MM.1S (cell line): ENCODE results near the gene DPP10.

Source experiments
- CTCF ChIP-seq: fragments of 300-600 bp; sonication (generic); IDR thresholded peaks from 2 replicates; pipeline ENCODE4 v1.5.1; 2016; ENCODE audit warnings: antibody characterized with exemption, low read length, mixed read lengths
- EZH2 ChIP-seq: fragments of 300-600 bp; sonication (generic); optimal IDR thresholded peaks from 2 replicates; pipeline ENCODE3; 2017; ENCODE audit warnings: low read depth, mild to moderate bottlenecking, antibody characterized with exemption, low read length, mixed read lengths
- EZH2phosphoT487 ChIP-seq: fragments of 300-600 bp; sonication (generic); IDR thresholded peaks from 2 replicates; pipeline ENCODE4 v1.6.1; 2018; ENCODE audit warnings: antibody characterized with exemption, low read length

- TF ChIP-seq CTCF (no peak), EZH2 (no peak), EZH2phosphoT487 (no peak)
These were observed 1168.4 kb downstream of the DPP10 start for GRCh38 chr2:115610888-115611287.
